Activated T-cell treated with anti-CD3 and anti-CD28 coated beads, Interleukin-2, amount 50 U/mL, for 72 hours (primary cell): ENCODE measurements around the gene ANO10. TPM values are rescaled to one million over a fixed set of nuclear protein-coding genes. Genes with fewer than 3 reads are reported as not detected.
"Not testable (repeated sequence)": the region's sequence is repeated elsewhere in the genome, so short reads cannot be mapped to it uniquely, and the experiment has no call there.

Experiments used
- ATAC-seq, 2 donors: fragments of 150-1000 bp; cut with Tn5 transposase; replicated peaks in 1 of 2; 2 replicates each; pipeline ENCODE4 v1.10.0; 2021; ENCODE audit warnings: moderate library complexity in 2 of 2, mild to moderate bottlenecking in 1 of 2
- DNase-seq, 2 donors: peaks; one replicate each; pipeline ENCODE4 v3.0.0; 2021 to 2022; ENCODE audit warnings: mixed read lengths in 1 of 2
- H3K27ac Mint-ChIP-seq: one replicate; pipeline ENCODE4 v1.8.0; 2022; ENCODE audit warnings: mild to moderate bottlenecking, moderate library complexity, mixed read lengths
- H3K27me3 Mint-ChIP-seq: one replicate; pipeline ENCODE4 v1.8.0; 2022; ENCODE audit warnings: low read depth, mixed read lengths
- H3K36me3 Mint-ChIP-seq, 2 donors: one replicate each; pipeline ENCODE4 v1.8.0; 2022; ENCODE audit warnings: mixed read lengths in 2 of 2, mild to moderate bottlenecking in 1 of 2; ENCODE audit not compliant: insufficient read depth in 2 of 2
- H3K4me1 Mint-ChIP-seq: one replicate; pipeline ENCODE4 v1.8.0; 2022; ENCODE audit warnings: low read depth, mixed read lengths
- H3K4me3 Mint-ChIP-seq, 2 donors: one replicate each; pipeline ENCODE4 v1.8.0; 2022; ENCODE audit warnings: mild to moderate bottlenecking in 2 of 2, mixed read lengths in 2 of 2, moderate library complexity in 2 of 2
- H3K9me3 Mint-ChIP-seq, 2 donors: one replicate each; pipeline ENCODE4 v1.8.0; 2022; ENCODE audit warnings: mixed read lengths in 2 of 2
- total RNA-seq, 2 donors: library from RNA; stranded (reverse); gene quantifications; one replicate each; pipeline ENCODE4 v1.2.3, GENCODE V29; 2022

The ANO10 gene
- total RNA-seq, 2 donors from 2014 or later, result 10.7 to 11.8 TPM

GRCh38 chr3:43522727-43523362, 99.0 kb downstream of the ANO10 start:
- peaks cover 12 to 13% of the 10 kb centered on the region in 2 donors for H3K9me3 Mint-ChIP-seq
- H3K27ac Mint-ChIP-seq, result peak overlapping the region; percentile 39
- H3K4me1 Mint-ChIP-seq, result peaks cover 5% of the 10 kb centered on the region
- peak in 1 of 2 donors; percentile 40 for DNase-seq
- ATAC-seq, result peak; percentile 33
- H3K4me3 Mint-ChIP-seq, result no peak overlapping the region
- H3K27me3 Mint-ChIP-seq, result no peaks in the 10 kb centered on the region
- H3K36me3 Mint-ChIP-seq, result peaks cover 22 to 26% of the 10 kb centered on the region in 2 donors

DNA sequence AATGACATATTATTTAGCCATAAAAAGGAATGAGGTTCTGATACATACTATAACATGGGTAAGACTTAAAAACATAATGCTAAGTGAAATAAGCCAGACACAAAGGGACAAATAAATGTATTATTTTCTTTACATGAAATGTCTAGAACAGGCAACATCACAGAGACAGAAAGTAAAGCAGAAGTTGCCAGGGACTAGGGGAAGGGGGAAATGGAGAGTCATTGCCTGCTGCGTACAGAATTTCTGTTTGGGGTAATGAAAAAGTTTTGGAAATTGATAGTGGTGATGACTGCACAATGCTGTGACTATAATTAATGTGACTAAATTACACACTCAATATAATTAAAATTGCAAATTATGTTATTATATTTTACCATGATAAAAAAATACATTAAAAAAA, 99.9 kb downstream of the ANO10 start:
- Mint-ChIP-seq H3K4me3 (no peak overlapping the region), H3K27ac (no peak overlapping the region), H3K4me1 (peaks cover 5% of the 10 kb centered on the region), H3K27me3 (no peaks in the 10 kb centered on the region), H3K9me3 (peaks cover 7 to 8% of the 10 kb centered on the region in 2 donors), H3K36me3 (peaks cover 16 to 23% of the 10 kb centered on the region in 2 donors)
- DNase-seq (no peak), ATAC-seq (no peak)

- H3K9me3 Mint-ChIP-seq, result peaks cover 8 to 12% of the 10 kb centered on the region in 2 donors
- DNase-seq, H3K27ac Mint-ChIP-seq, H3K4me3 Mint-ChIP-seq, H3K27me3 Mint-ChIP-seq, ATAC-seq: not testable (repeated sequence)
- H3K4me1 Mint-ChIP-seq, result peaks cover 23% of the 10 kb centered on the region
- H3K36me3 Mint-ChIP-seq, result peaks cover 19 to 31% of the 10 kb centered on the region in 2 donors
These were observed 103.3 kb downstream of the ANO10 start for GRCh38 chr3:43518515-43518914.

DNA sequence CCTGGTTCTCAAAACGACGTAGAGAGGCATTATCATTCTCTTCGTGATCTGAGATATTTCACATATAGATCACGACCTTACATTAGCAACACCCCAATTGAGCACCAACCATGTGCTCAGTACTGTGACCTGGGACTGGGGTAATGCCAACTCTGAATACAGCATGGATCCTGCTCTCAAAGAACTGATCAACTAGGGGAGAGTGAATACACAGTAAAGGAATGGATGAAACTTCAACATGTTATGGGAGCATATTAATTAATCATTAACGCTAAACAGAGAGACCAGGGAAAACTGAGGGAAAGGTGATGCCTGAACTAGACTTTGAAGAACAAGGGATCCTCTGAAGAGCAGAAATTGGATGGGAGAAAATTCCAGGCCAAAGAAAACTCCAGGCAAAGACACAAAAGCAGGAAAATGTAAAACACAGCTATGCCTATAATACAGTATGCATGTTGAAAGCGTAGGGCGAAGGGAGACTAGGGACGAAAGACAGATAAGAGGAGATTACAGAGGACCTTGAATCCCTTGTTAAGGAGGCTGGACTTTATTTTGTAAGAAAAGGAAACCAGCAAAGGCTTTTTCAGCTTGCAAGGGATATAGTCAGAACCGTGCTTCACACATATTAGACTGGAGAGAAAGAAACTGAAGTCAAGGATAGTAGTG, 105.7 kb downstream of the ANO10 start:
- Mint-ChIP-seq H3K27ac (no peak overlapping the region), H3K36me3 (peaks cover 19 to 26% of the 10 kb centered on the region in 2 donors), H3K9me3 (peaks cover 8 to 12% of the 10 kb centered on the region in 2 donors), H3K4me1 (peaks cover 23% of the 10 kb centered on the region), H3K27me3 (no peaks in the 10 kb centered on the region), H3K4me3 (peak overlapping the region in 1 of 2 donors; percentile 10)
- ATAC-seq (no peak), DNase-seq (no peak)

DNA sequence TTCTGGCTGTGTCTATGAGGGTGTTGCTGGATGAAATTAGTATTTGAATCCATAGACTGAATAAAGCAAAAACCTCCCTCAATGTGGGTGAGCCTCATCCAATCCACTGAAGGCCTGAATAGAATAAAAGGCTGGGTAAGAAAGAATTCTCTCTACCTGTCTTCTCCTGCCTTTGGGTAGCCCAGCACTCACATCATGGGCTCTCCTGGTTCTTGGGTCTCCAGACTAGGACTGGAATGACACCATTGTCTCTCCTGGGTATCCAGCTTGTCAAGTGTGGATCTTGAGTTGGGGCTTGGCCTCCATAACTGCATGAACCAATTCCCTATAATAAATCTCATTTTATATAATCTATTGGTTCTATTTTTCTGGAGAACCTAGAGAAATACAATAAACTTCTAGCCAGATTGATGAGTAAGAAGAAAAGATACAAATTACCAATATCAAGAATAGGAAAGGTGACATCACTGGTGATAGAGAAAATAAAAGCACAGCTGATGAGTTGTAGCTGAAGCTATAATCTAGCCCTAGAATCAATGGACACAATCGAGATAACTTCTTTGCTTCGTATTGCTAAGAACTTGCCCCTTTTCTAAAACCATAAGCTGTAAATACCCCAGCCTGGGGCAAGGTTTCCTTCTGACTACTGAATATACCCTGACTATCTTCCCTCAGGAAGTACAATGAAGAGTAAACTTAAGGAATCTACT, 106.4 kb downstream of the ANO10 start:
- Mint-ChIP-seq H3K4me3 (peak overlapping the region in 1 of 2 donors; percentile 10), H3K36me3 (peaks cover 19 to 25% of the 10 kb centered on the region in 2 donors), H3K4me1 (peaks cover 23% of the 10 kb centered on the region), H3K9me3 (peaks cover 8 to 12% of the 10 kb centered on the region in 2 donors), H3K27ac (no peak overlapping the region), H3K27me3 (no peaks in the 10 kb centered on the region)
- ATAC-seq (peak; percentile 95 to 97), DNase-seq (peak in 1 of 2 donors; percentile 12)

- peaks cover 23% of the 10 kb centered on the region for H3K4me1 Mint-ChIP-seq
- H3K9me3 Mint-ChIP-seq, result peaks cover 0 to 5% of the 10 kb centered on the region in 2 donors
- no peak for ATAC-seq
- no peak overlapping the region for H3K4me3 Mint-ChIP-seq
- no peak for DNase-seq
- H3K36me3 Mint-ChIP-seq, result peaks cover 3 to 10% of the 10 kb centered on the region in 2 donors
- no peak overlapping the region for H3K27ac Mint-ChIP-seq
- H3K27me3 Mint-ChIP-seq, result peaks cover 1% of the 10 kb centered on the region
These were observed 108.9 kb downstream of the ANO10 start for GRCh38 chr3:43512754-43513404.

DNA sequence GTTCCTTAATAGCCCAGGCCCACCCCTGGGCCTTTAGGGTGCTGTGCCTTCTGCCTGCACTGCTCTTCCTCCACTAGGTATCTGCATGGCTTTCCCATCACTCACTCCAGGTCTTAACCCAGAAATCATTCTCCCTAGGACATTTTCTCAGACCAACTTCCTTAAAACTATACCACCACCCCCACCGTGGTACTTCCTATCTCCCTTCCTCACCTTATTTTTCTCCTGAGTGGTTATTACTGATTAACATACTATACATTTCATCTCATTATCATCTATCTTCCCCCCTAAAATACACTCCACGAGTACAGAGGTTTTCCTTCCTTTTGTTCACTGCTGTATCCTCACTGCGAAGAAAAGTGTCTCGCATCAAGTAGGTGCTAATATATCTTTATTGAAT, 115.2 kb downstream of the ANO10 start:
- no peak for ATAC-seq
- peaks cover 2 to 9% of the 10 kb centered on the region in 2 donors for H3K36me3 Mint-ChIP-seq
- H3K9me3 Mint-ChIP-seq, result no peaks in the 10 kb centered on the region
- H3K27me3 Mint-ChIP-seq, result peaks cover 19% of the 10 kb centered on the region
- peak overlapping the region; percentile 15 for H3K27ac Mint-ChIP-seq
- peak overlapping the region in 1 of 2 donors; percentile 41 for H3K4me3 Mint-ChIP-seq
- peaks cover 51% of the 10 kb centered on the region for H3K4me1 Mint-ChIP-seq
- no peak for DNase-seq

DNA sequence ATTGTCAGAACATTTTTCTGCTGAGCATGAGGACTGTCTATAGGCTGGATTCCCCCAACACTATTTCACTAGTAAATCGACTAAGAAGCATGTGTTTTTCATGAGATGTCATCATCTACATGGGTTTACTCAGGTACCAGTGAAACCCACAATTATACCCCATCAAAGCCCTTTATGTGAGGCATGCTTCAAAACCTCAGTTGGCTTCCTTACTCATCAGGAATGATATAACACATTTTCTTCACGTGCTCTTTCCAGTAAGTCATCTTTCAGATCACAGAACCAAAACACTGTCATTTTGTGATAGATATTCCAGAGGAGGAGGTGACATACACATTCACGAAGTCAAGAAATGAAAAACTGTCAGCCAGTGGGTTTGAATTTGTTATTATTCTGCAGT, 116.5 kb downstream of the ANO10 start:
- peaks cover 64% of the 10 kb centered on the region for H3K4me1 Mint-ChIP-seq
- peaks cover 2 to 13% of the 10 kb centered on the region in 2 donors for H3K36me3 Mint-ChIP-seq
- peak overlapping the region; percentile 66 for H3K27ac Mint-ChIP-seq
- H3K4me3 Mint-ChIP-seq, result peak overlapping the region; percentile 25 to 30
- ATAC-seq, result peak; percentile 90 to 93
- peaks cover 31% of the 10 kb centered on the region for H3K27me3 Mint-ChIP-seq
- DNase-seq, result peak; percentile 43 to 49
- H3K9me3 Mint-ChIP-seq, result no peaks in the 10 kb centered on the region

DNA sequence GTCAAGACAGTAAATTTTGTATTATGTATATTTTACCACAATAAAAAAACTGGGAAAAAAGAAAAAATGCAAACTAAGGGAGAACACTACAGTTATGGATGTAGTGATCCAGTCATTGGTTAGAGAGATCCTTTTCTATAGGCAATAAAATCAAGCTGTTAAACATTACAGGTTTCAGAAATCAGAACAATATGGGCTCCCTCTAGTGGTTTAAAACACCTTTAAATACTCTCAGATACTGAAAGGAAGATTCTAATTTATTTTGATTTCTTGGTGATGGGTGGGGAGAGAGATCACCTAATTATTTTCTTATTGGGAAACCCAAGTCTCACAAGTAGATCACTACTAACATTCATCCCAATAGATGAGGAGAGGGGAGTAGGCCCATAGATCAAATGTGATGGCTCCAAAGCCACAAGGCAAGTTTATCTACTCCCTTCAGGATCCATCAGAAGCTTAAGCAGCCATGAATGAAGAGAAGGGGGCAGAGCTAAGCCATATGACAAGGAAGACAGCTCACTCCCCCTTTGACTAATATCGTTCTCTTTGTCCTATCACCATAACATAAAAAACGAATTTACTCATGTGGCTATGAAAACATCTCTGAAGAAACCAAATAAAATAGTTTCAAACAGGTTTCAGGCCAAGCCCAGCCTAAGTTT, 118.6 kb downstream of the ANO10 start:
- H3K4me1 Mint-ChIP-seq, result peaks cover 78% of the 10 kb centered on the region
- DNase-seq, result no peak
- H3K4me3 Mint-ChIP-seq, result peak overlapping the region in 1 of 2 donors; percentile 29
- peak overlapping the region; percentile 9 for H3K27ac Mint-ChIP-seq
- peaks cover 2 to 11% of the 10 kb centered on the region in 2 donors for H3K36me3 Mint-ChIP-seq
- no peaks in the 10 kb centered on the region for H3K9me3 Mint-ChIP-seq
- ATAC-seq, result peak; percentile 29 to 50
- H3K27me3 Mint-ChIP-seq, result peaks cover 42% of the 10 kb centered on the region

DNA sequence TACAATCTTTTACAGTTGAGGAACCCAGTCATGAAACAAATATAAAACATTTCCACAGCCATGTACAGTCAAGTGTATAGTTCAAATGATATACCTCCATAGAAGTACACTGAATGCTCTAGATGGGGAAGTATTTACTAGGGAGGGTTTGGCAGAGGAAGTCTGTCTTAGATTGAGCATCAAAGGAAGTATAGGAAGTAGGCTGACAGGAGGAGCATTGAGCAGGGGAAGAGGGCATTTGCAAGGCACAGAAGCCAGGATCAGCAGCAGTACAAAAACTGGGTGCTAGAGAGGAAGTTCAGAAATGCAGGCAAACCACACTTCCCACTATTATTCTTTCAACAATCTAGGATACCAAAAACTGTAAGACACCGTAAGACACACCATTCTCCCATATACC, 122.6 kb downstream of the ANO10 start:
- H3K4me3 Mint-ChIP-seq, result no peak overlapping the region
- DNase-seq (no peak), ATAC-seq (no peak)
- H3K27me3 Mint-ChIP-seq, result peaks cover 40% of the 10 kb centered on the region
- H3K27ac Mint-ChIP-seq, result no peak overlapping the region
- peaks cover 68% of the 10 kb centered on the region for H3K4me1 Mint-ChIP-seq
- H3K9me3 Mint-ChIP-seq, result no peaks in the 10 kb centered on the region
- peaks cover 2 to 4% of the 10 kb centered on the region in 2 donors for H3K36me3 Mint-ChIP-seq

- ATAC-seq (peak; percentile 75 to 78), DNase-seq (no peak)
- Mint-ChIP-seq H3K4me3 (peak overlapping the region; percentile 15 to 31), H3K9me3 (peaks cover 0 to under 1% of the 10 kb centered on the region in 2 donors), H3K4me1 (peaks cover 55% of the 10 kb centered on the region), H3K36me3 (peaks cover 2 to 5% of the 10 kb centered on the region in 2 donors), H3K27me3 (peaks cover 41% of the 10 kb centered on the region), H3K27ac (peak overlapping the region; percentile 25)
These were observed 123.9 kb downstream of the ANO10 start for GRCh38 chr3:43497905-43498365.

GRCh38 chr3:43497422-43497821, 124.4 kb downstream of the ANO10 start:
- ATAC-seq (peak in 1 of 2 donors; percentile 12), DNase-seq (no peak)
- Mint-ChIP-seq H3K27me3 (peaks cover 41% of the 10 kb centered on the region), H3K9me3 (peaks cover 0 to 2% of the 10 kb centered on the region in 2 donors), H3K27ac (no peak overlapping the region), H3K4me1 (peaks cover 51% of the 10 kb centered on the region), H3K4me3 (no peak overlapping the region), H3K36me3 (peaks cover 2 to 7% of the 10 kb centered on the region in 2 donors)
